Keratinocyte (primary cell): Measurements from ENCODE around the gene MRM2.

Experiments
- EZH2 ChIP-seq: IDR thresholded peaks from one replicate; pipeline ENCODE4 v1.6.1; 2012; ENCODE audit warnings: inconsistent platforms, mild to moderate bottlenecking, low read length, moderate library complexity
- TF ChIP-seq, protein P1 (sequence below), 3 experiments: IDR thresholded peaks in 1 of 3; conservative IDR thresholded peaks in 1 of 3; optimal IDR thresholded peaks in 1 of 3; 2 replicates in 2 of 3; 3 replicates in 1 of 3; pipeline versions ENCODE3 to v1.5.1; 2011; ENCODE audit warnings: low read length in 3 of 3, mild to moderate bottlenecking in 3 of 3, moderate library complexity in 2 of 3, control low read depth in 1 of 3, inconsistent platforms in 1 of 3; ENCODE audit not compliant: insufficient read depth in 2 of 3; ENCODE audit errors: extremely low read depth in 1 of 3

DNA sequence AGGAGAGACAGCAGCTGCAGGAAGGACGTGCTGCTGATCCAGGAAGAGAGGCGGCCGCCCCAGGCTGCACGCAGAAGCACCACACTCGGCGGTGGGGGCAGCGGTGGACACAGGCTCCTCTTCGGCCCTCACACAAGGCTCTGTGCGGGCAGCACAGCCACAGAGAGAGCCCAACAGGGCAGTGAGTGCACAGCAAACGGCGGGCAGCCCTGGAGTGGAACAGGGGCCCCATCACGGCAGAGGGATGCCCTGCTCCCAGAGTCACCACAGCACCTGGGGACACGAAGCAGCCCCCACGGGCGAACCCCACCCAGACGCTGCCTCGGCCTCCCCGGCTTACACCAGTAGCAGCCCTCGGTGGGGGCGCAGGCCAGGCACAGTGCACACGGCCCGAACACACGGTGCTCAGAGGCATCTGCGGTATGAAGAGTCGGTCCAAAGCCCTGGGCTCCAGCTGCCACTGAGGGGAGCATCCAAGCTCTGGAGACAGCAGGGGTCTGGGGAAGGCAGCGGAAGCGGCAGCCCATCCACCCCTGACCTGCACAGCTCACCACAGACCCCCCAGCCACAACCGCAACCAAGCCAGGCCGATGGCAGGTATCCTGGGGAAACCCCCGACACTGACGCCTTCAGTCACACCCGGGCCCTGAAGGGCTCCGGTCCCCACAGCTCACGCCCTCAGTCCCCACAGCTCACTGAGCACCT lies 16.8 kb upstream of the MRM2 start:
- TF ChIP-seq, protein P1, sequence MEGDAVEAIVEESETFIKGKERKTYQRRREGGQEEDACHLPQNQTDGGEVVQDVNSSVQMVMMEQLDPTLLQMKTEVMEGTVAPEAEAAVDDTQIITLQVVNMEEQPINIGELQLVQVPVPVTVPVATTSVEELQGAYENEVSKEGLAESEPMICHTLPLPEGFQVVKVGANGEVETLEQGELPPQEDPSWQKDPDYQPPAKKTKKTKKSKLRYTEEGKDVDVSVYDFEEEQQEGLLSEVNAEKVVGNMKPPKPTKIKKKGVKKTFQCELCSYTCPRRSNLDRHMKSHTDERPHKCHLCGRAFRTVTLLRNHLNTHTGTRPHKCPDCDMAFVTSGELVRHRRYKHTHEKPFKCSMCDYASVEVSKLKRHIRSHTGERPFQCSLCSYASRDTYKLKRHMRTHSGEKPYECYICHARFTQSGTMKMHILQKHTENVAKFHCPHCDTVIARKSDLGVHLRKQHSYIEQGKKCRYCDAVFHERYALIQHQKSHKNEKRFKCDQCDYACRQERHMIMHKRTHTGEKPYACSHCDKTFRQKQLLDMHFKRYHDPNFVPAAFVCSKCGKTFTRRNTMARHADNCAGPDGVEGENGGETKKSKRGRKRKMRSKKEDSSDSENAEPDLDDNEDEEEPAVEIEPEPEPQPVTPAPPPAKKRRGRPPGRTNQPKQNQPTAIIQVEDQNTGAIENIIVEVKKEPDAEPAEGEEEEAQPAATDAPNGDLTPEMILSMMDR (optimal IDR thresholded peaks at IDR 0.05 in 1 of 3, IDR thresholded peaks at IDR 0.05 in 1 of 3, conservative IDR thresholded peaks at IDR 0.05 in 1 of 3; ENCODE audit: extremely low read depth in 1 of 3, insufficient read depth in 2 of 3, low read length in 3 of 3): no peak
- TF ChIP-seq EZH2: no peak
